Ammon's horn (tissue), 1 donor: Measurements from ENCODE around the gene ARX.

Experiments
- DNase-seq: peaks from one replicate; pipeline ENCODE4 v3.0.0-alpha.2; 2016; ENCODE audit warnings: low spot score

Gene ARX

GRCh38 chrX:25001808-25002660, 13.7 kb downstream of the ARX start:
- no peak for DNase-seq

GRCh38 chrX:24999511-24999910, 16.3 kb downstream of the ARX start:
- no peak for DNase-seq

GRCh38 chrX:24996096-24996709, 19.6 kb downstream of the ARX start:
- no peak for DNase-seq

GRCh38 chrX:24993879-24994278, 21.9 kb downstream of the ARX start:
- no peak for DNase-seq

- DNase-seq: no peak
Observed at GRCh38 chrX:24990535-24990934, 25.2 kb downstream of the ARX start.

GRCh38 chrX:24988314-24988713, 27.5 kb downstream of the ARX start:
- no peak for DNase-seq

- no peak for DNase-seq
Observed at GRCh38 chrX:24987731-24988130, 28.0 kb downstream of the ARX start.

- no peak for DNase-seq
Observed at GRCh38 chrX:24985120-24985519, 30.6 kb downstream of the ARX start.

GRCh38 chrX:24983931-24984330, 31.8 kb downstream of the ARX start:
- no peak for DNase-seq

- DNase-seq: no peak
Observed at GRCh38 chrX:24982306-24982965, 33.3 kb downstream of the ARX start.

- DNase-seq: no peak
Observed at GRCh38 chrX:24981030-24981429, 34.7 kb downstream of the ARX start.

GRCh38 chrX:24979081-24979480, 36.7 kb downstream of the ARX start:
- no peak for DNase-seq

- DNase-seq: no peak
Observed at GRCh38 chrX:24969812-24970211, 46.0 kb downstream of the ARX start.

- DNase-seq: no peak
Observed at GRCh38 chrX:24965372-24965771, 50.4 kb downstream of the ARX start.

- DNase-seq: no peak
Observed at GRCh38 chrX:24963823-24964222, 51.9 kb downstream of the ARX start.

GRCh38 chrX:24961809-24962208, 54.0 kb downstream of the ARX start:
- DNase-seq: no peak

GRCh38 chrX:24956828-24957227, 58.9 kb downstream of the ARX start:
- DNase-seq: no peak

- DNase-seq: no peak
Observed at GRCh38 chrX:24955372-24955930, 60.3 kb downstream of the ARX start.

GRCh38 chrX:24954732-24955131, 61.0 kb downstream of the ARX start:
- no peak for DNase-seq
